ENCODE results near the gene CCNI.
"Not testable (repeated sequence)": the region's sequence is repeated elsewhere in the genome, so short reads cannot be mapped to it uniquely, and the experiment has no call there.

Gene CCNI

GRCh38 chr4:77074381-77074831 is 1.4 kb downstream of the CCNI start:
- Histone ChIP-seq H4K20me1 (ENCODE audit: insufficient read depth) (peaks cover 39% of the 10 kb centered on the region), H3K27ac (no peak overlapping the region), H3K27me3 (ENCODE audit: insufficient read depth, low read depth) (no peaks in the 10 kb centered on the region), H3K4me2 (peak overlapping the region; percentile 93), H3K4me1 (ENCODE audit: low read depth, poor library complexity, severe bottlenecking) (peaks cover 60% of the 10 kb centered on the region), H3K79me2 (ENCODE audit: insufficient read depth, low read depth) (peaks cover 59% of the 10 kb centered on the region), H3K36me3 (ENCODE audit: insufficient read depth) (no peaks in the 10 kb centered on the region), H3K4me3 (IDR thresholded peaks at IDR 0.05; ENCODE audit: insufficient read depth, low read depth, low read length) (peak overlapping the region; percentile 90), H3K9ac (peak overlapping the region; percentile 25; the same call in 1 of the 2 replicates), H2AFZ (ENCODE audit: low read depth) (no peak overlapping the region)
- TF ChIP-seq, protein P1, sequence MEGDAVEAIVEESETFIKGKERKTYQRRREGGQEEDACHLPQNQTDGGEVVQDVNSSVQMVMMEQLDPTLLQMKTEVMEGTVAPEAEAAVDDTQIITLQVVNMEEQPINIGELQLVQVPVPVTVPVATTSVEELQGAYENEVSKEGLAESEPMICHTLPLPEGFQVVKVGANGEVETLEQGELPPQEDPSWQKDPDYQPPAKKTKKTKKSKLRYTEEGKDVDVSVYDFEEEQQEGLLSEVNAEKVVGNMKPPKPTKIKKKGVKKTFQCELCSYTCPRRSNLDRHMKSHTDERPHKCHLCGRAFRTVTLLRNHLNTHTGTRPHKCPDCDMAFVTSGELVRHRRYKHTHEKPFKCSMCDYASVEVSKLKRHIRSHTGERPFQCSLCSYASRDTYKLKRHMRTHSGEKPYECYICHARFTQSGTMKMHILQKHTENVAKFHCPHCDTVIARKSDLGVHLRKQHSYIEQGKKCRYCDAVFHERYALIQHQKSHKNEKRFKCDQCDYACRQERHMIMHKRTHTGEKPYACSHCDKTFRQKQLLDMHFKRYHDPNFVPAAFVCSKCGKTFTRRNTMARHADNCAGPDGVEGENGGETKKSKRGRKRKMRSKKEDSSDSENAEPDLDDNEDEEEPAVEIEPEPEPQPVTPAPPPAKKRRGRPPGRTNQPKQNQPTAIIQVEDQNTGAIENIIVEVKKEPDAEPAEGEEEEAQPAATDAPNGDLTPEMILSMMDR (conservative IDR thresholded peaks at IDR 0.05; ENCODE audit: low read depth, low read length) = no peak

DNA sequence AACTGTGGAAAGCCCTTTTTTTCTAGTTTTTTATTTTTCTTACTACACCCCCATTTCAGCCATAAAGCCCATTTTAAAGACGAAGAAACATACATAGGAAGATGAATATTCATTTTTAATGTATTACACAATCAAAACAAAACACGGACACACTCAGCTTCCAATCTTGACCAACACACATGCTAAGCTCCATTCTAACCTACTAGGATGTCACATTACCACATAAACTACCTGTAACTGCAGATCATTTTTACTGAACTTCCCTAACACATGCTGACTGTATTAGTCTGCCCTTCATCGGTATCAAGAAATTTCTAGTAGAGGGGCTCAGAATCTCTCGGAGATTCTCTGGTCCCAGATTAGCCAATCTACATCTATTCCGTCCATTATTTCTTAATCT is 1.8 kb downstream of the CCNI start:
- TF ChIP-seq, protein P1 (conservative IDR thresholded peaks at IDR 0.05; ENCODE audit: low read depth, low read length) = no peak

DNA sequence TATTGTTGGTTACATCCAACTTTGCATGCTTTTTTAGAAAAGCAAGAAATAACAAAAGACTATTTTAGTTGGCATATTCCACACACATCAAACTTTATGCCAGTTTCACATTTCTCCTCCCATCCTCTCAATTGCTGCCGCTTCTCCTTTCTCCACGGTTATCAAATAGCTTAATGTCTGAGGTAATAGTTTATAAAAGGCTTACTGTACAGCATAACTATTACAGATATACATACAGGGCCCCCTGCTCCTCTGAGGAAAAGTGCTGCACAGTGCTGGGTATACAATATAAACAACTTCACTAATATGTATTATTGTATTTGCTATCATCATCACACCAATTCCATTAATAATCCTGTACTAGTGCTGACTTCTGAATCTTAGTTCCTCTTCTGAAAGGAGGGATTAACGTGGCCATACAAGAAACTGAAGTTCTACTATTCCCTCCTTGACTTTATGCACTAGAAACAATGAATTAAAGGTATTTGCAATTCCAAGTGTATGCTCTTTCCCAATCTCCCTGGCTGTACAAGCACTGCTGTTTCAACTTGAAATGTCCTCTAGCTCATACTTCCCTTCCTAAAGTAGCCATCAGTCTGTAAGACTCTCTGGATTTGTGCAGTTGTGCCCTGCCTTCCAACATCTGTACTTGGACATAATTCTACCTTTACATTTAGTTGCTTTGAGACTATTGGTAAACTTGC is 2.5 kb downstream of the CCNI start:
- no peaks in the 10 kb centered on the region for H3K36me3 ChIP-seq (ENCODE audit: insufficient read depth)
- H4K20me1 ChIP-seq (ENCODE audit: insufficient read depth) = peaks cover 43% of the 10 kb centered on the region

More for the DNA sequence above, 1.8 kb downstream of the CCNI start:
- H3K79me2 ChIP-seq (ENCODE audit: insufficient read depth, low read depth) = peaks cover 61% of the 10 kb centered on the region
- peak overlapping the region; percentile 13 for H3K4me3 ChIP-seq (IDR thresholded peaks at IDR 0.05; ENCODE audit: insufficient read depth, low read depth, low read length)
- H3K4me1 ChIP-seq (ENCODE audit: low read depth, poor library complexity, severe bottlenecking) = peaks cover 62% of the 10 kb centered on the region
- H2AFZ ChIP-seq (ENCODE audit: low read depth) = no peak overlapping the region
- H4K20me1 ChIP-seq (ENCODE audit: insufficient read depth) = peaks cover 40% of the 10 kb centered on the region
- no peak overlapping the region for H3K27ac ChIP-seq
- peak overlapping the region; percentile 93 for H3K4me2 ChIP-seq
- H3K27me3 ChIP-seq (ENCODE audit: insufficient read depth, low read depth) = no peaks in the 10 kb centered on the region
- peak overlapping the region; percentile 25; the same call in 1 of the 2 replicates for H3K9ac ChIP-seq
- H3K36me3 ChIP-seq (ENCODE audit: insufficient read depth) = no peaks in the 10 kb centered on the region

GRCh38 chr4:77072195-77072753 is 3.5 kb downstream of the CCNI start:
- Histone ChIP-seq H3K36me3 (ENCODE audit: insufficient read depth) (no peaks in the 10 kb centered on the region), H3K4me3 (IDR thresholded peaks at IDR 0.05; ENCODE audit: insufficient read depth, low read depth, low read length) (no peak overlapping the region), H3K9ac (no peak overlapping the region), H3K27me3 (ENCODE audit: insufficient read depth, low read depth) (no peaks in the 10 kb centered on the region), H3K79me2 (ENCODE audit: insufficient read depth, low read depth) (peaks cover 78% of the 10 kb centered on the region), H2AFZ (ENCODE audit: low read depth) (no peak overlapping the region), H3K4me2 (peak overlapping the region; percentile 93), H3K4me1 (ENCODE audit: low read depth, poor library complexity, severe bottlenecking) (peaks cover 68% of the 10 kb centered on the region), H4K20me1 (ENCODE audit: insufficient read depth) (peaks cover 43% of the 10 kb centered on the region), H3K27ac (peak overlapping the region; percentile 3; the same call in 1 of the 2 replicates)
- TF ChIP-seq, protein P1 (conservative IDR thresholded peaks at IDR 0.05; ENCODE audit: low read depth, low read length) = no peak

More for the DNA sequence above, 2.5 kb downstream of the CCNI start:
- H3K4me2 ChIP-seq = peak overlapping the region; percentile 93
- TF ChIP-seq, protein P1 (conservative IDR thresholded peaks at IDR 0.05; ENCODE audit: low read depth, low read length) = no peak
- no peak overlapping the region for H2AFZ ChIP-seq (ENCODE audit: low read depth)
- no peaks in the 10 kb centered on the region for H3K27me3 ChIP-seq (ENCODE audit: insufficient read depth, low read depth)
- peaks cover 68% of the 10 kb centered on the region for H3K79me2 ChIP-seq (ENCODE audit: insufficient read depth, low read depth)
- peak overlapping the region; percentile 3; the same call in 1 of the 2 replicates for H3K27ac ChIP-seq
- H3K4me1 ChIP-seq (ENCODE audit: low read depth, poor library complexity, severe bottlenecking) = peaks cover 66% of the 10 kb centered on the region
- H3K4me3 ChIP-seq (IDR thresholded peaks at IDR 0.05; ENCODE audit: insufficient read depth, low read depth, low read length) = peak overlapping the region; percentile 13
- H3K9ac ChIP-seq = no peak overlapping the region

GRCh38 chr4:77069514-77069913 is 6.3 kb downstream of the CCNI start:
- H3K4me3 ChIP-seq (IDR thresholded peaks at IDR 0.05; ENCODE audit: insufficient read depth, low read depth, low read length) = not testable (repeated sequence)

More at GRCh38 chr4:77069514-77069913, 6.3 kb downstream of the CCNI start:
- H3K36me3 ChIP-seq (ENCODE audit: insufficient read depth); H3K9ac ChIP-seq; H2AFZ ChIP-seq (ENCODE audit: low read depth); H3K27me3 ChIP-seq (ENCODE audit: insufficient read depth, low read depth); H3K27ac ChIP-seq: not testable (repeated sequence)
- peaks cover 41% of the 10 kb centered on the region for H4K20me1 ChIP-seq (ENCODE audit: insufficient read depth)
- peaks cover 87% of the 10 kb centered on the region for H3K79me2 ChIP-seq (ENCODE audit: insufficient read depth, low read depth)
- H3K4me1 ChIP-seq (ENCODE audit: low read depth, poor library complexity, severe bottlenecking) = peaks cover 61% of the 10 kb centered on the region
- H3K4me2 ChIP-seq = peak overlapping the region; percentile 25; the same call in 1 of the 2 replicates
